KBM-7 (cell line): ENCODE data around the gene SLC29A3.
"Not testable (repeated sequence)": the region's sequence is repeated elsewhere in the genome, so short reads cannot be mapped to it uniquely, and the experiment has no call there.

Experiments used
- DNase-seq: peaks from one replicate; pipeline ENCODE4 v3.0.0-alpha.2; 2015
- in situ Hi-C: fragments of 300-500 bp; cut with MboI; formaldehyde crosslinking; loops from 2 replicates; pipeline ENCODE4 v1.14.3; 2020; ENCODE audit warnings: low sequenced_read_pairs, low pct_unique_long_range_greater_than_20kb, mixed read lengths

SLC29A3 gene

DNA sequence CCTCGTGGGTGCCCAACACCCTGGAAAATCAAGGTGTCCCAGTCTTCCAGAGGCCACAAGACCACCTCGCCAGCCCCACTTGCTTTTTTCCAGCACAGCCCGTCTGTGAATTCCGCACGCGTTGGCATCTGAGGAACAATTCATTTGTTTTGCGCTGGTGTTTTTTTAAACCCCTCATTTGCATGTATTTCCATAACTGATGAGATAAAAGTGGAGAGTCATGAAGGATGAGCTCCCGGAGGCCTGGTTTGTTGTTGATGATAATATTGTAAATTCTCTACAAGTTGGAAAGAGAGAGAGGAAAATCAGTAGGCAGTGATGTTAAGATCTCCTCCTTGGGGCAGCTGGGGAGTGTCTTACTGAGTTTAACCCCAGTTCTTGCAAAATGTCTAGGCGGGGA lies 34.6 kb downstream of the SLC29A3 start:
- DNase-seq, result no peak
- in situ Hi-C loops, result no loop called here

DNA sequence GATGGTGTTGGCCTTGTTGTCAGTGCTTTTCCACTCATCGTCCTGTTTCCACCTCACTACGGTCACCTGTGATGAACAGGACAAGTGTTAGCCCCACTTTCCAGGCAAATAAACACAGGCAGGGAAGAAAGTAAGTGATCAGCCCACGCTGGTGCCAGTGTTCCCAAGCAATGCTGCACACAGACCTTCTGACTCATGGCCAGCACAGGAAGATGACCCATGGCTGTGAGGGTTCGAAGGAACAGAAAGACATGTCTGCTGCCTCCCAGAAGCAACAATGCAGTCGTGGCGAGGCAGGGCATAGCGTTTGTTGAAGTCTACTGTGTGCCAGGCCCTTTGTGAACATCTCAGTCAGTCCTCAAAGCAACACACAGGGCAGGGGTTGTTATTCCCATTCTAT lies 35.7 kb downstream of the SLC29A3 start:
- in situ Hi-C loops, result no loop called here
- DNase-seq, result no peak

DNA sequence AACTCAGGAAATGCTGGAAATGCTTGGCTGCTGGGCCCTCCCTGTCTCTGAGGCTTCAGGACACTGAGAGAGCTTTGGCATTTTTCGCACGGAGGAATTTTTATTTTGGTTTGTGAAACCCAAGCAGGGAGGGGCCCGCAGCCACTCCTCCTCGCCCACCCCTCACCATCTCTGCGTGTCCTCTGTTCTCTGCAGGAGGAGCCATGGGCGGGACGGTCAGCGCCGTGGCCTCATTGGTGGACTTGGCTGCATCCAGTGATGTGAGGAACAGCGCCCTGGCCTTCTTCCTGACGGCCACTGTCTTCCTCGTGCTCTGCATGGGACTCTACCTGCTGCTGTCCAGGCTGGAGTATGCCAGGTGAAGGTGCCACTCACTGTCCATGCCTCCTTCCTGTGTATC lies 36.8 kb downstream of the SLC29A3 start:
- in situ Hi-C loops, result no loop called here
- DNase-seq, result no peak

DNA sequence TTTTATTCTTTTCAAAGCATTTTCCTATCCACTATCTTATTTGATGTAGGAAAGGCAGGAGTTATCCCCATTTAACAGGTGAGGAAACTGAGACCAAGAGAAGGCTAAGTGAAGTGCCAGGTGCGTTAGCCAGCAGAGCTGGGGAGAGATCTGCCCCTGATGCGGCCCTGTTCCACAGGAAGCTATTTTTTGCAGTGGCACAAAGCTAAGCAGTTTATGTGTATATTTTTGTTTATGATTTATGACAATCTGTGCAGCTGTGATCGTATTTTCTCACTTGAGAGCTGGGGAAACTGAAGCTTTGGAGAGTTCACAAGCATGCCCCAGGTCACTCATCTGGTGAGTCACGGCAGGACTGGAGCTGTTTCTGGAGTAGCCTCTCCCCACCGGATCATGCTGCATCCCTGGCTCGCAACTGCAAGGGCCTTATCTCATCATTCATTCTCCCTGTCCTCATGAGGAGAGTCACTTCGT lies 38.8 kb downstream of the SLC29A3 start:
- in situ Hi-C loops, result no loop called here

DNA sequence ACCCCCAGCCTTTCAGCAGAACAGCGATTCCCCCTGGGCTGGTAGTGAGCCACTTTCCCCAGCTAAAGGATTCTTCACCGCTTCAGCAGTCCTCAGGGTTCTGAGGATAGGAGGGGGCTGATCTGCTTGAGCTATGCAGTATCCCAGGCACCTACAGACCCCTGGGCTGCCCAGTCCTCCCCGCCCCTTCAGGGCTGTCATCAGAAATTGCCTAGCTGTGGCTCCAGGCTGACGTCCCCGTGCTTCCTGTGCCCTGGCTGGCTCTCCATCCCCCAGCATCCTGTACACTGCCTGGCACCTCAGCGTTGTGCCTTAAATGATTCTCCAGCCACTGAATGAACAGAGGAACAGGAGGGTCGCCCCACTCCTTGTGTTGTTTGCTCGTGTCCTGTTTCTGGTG lies 39.2 kb downstream of the SLC29A3 start:
- no peak for DNase-seq
- in situ Hi-C loops, result no loop called here

More for the DNA sequence above, 38.8 kb downstream of the SLC29A3 start:
- no peak for DNase-seq

DNA sequence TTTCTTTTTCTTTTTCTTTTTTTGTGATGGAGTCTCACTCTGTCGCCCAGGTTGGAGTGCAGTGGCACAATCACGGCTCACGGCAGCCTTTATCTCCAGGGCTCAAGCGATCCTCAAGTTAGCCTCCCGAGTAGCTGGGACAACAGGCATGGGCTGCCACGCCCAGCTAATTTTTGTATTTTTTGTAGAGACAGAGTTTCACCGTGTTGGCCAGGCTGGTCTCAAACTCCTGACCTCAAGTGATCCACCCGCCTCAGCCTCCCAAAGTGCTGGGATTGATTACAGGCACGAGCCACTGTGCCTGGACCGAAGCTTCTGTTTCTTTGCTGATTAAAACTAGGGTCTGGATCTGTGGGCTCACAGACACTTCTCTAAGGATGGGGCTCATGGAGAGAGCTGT lies 39.8 kb downstream of the SLC29A3 start:
- DNase-seq, in situ Hi-C loops: not testable (repeated sequence)

DNA sequence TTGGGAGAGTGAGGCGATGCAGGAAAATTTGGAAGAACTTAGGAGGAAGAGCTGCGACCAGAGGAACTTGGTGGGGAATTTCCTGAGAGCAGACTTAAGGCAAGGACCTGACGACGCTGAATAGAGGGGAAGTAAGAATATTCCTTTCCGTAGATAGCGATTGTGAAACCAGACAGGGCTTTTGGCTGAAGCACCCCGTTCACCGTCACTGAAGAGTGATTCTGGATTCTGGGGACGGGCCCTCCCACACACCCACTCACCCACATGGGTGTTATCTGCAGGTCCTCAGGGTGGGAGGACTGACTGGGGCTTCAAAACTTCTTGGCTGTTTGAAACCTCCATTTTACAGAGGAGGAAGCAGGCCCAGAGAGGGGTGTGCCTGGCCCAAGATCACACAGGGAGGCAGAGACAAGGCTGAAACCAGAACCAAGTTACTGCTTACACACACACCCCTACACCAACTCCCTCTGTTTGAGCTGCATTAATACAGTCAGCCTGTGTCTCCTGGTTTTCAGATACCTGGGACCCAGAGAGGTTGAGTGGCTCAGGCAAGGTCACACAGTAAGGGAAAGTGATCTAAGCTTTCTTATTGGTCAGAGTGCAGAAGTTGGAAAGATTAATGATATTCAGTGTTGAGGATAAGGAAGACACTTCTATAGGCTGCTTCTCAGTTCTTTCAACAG lies 40.4 kb downstream of the SLC29A3 start:
- DNase-seq, result peak; percentile 48
- in situ Hi-C loops, result no loop called here

DNA sequence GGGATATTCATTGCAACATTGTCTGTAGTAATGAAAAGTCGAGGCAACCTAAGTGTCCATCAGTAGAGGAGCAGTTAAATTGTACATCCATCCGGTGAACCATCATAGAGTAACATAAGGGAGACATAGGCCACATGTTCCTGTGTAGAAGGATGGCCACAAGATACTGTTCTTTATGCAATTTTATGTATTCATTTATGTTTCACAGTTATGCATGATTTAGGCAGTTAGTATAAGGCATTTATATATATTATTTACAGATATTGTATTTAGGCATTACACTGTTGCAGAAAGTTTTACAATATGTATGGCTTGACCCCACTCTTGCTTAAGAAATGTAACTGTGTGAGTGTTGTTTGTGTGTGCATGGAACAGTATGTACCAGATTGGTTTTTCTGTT lies 41.7 kb downstream of the SLC29A3 start:
- DNase-seq, result no peak
- in situ Hi-C loops, result no loop called here

DNA sequence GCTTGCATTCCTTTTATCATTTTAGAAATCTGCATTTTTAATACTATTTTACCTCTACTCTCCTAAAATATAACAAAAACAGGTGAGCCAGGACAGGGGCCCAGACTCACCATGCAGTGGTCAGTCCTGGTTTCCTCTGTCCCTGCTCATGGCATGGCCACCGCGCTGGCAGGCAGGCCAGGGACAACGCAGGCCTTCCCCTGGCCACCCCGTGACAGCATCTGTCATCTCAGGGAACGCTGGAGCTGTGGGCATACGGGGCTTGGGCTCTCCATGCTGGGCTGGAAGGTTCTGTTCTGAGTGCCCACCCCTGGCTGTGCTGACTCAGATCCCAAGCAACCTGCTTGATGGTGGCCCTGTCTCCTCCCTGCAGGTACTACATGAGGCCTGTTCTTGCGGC lies 42.5 kb downstream of the SLC29A3 start:
- DNase-seq, result no peak
- in situ Hi-C loops, result no loop called here

DNA sequence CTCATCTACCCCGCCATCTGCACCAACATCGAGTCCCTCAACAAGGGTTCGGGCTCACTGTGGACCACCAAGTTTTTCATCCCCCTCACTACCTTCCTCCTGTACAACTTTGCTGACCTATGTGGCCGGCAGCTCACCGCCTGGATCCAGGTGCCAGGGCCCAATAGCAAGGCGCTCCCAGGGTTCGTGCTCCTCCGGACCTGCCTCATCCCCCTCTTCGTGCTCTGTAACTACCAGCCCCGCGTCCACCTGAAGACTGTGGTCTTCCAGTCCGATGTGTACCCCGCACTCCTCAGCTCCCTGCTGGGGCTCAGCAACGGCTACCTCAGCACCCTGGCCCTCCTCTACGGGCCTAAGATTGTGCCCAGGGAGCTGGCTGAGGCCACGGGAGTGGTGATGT lies 43.1 kb downstream of the SLC29A3 start:
- DNase-seq, result no peak
- in situ Hi-C loops, result no loop called here

DNA sequence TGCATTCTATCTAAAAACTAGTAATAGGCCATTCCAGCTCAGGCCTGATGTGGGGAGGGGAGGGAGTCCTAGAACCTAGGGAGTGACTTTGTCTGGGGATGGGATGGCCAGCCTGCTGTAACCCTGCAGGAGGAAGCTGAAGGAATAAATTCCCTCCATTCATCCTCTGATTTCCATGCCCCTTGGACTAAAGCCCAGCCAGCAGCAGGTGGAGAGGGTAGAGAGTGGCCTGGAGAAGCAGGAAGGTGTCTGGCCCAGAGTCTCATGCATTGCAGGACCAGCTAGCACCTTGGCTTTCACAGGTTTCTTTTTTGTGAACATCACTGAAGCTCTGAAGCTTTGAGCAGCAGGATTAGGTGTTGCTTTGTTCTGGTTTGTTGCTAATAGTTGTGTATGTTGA lies 44.9 kb downstream of the SLC29A3 start:
- in situ Hi-C loops, result no loop called here

DNA sequence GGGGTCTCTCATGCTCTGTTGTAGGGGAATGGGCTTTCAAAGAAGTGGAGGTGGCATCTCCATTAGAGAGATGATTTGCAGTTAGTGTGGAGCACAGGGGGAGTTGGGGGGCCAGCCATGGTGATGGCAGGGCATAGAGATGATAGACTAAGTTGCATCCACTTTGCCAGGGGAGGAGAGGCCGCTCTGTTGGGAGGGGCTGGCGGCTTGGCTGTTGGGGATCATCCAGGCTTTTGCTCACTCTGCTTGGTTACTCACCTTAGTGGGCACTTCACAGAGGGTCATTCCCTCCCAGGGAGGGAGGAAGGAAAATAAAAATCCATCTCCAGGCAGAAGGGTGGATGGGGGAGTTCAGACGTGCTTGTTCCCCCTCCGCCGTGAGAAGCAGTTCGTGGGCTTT lies 46.3 kb downstream of the SLC29A3 start:
- in situ Hi-C loops, result no loop called here

More for the DNA sequence above, 44.9 kb downstream of the SLC29A3 start:
- DNase-seq, result no peak

DNA sequence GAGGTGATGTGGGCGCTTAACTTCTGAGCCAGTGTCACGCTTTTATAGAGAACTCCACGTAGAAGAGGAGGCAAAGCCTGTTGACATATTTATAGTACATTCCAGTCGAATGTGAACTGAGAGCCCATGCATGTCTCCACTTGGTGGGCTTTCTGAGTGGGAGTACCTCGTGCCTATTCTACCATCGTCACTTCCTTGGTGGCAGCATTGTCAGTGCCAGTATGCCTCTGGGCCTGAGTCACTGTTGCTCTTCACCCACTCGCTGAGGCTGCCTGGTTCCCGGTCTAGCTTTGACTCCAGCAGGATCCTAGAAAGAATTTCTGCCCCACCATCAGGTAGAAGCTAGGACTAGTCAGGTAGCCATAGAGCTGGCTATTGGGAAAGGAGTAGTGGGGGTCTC lies 47.6 kb downstream of the SLC29A3 start:
- in situ Hi-C loops, result no loop called here
- no peak for DNase-seq

More for the DNA sequence above, 46.3 kb downstream of the SLC29A3 start:
- no peak for DNase-seq

DNA sequence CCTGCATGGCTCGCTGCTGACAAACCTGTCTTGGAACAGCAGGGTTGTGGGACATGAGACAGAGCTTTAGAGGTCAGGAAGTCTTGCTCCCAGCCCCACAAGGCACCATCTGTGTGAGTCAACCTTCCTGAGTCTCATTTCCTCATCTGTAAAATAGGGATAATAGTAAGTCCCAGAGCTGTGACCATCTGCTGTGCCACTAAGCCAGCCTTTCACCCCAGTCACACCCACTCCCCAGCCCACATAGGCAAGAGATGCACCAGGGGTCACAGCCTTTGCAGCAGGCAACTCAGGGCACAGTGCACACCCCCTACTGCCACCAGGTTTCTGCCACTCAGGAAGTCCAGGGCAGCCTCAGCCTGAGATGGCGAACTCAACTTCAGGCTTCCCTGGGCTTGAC lies 48.2 kb downstream of the SLC29A3 start:
- no peak for DNase-seq
- in situ Hi-C loops, result no loop called here

DNA sequence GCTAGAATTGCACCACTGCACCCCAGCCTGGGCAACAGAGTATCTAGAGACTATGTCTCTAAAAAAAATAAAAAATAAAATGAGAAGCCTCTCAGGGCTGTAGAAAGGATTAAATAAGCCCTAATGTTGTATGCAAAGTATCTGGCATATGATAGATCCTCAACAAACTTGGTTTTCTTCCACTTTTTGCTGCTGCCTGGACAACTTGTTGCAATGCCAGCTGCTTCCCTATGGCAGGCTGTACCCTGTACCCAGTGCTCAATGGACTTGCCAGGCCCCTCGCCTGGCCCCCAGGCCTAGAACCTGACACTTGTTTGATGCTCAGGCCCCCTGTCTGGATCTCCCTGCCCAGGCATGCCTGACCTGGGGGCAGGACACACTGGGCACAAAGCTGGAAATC lies 49.1 kb downstream of the SLC29A3 start:
- in situ Hi-C loops, result no loop called here
- no peak for DNase-seq

DNA sequence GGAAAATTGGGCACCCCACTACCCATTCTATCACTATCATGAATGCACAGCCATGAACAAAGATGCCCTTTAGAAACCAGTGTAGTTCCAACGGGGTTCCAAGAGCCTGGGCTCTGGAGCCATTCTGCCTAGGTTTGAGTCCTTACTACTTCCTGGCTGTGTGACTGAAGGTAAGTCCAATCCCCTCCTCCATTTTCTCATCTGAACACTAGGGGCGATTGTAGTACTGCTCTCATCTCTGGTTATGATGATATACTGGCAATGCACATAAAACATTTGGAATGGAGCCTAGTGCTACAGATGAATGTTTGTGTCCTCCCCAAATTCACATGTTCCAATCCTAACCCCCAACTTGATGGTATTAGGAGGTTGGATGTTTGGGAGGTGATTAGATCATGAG lies 49.6 kb downstream of the SLC29A3 start:
- in situ Hi-C loops, result no loop called here
- no peak for DNase-seq

DNA sequence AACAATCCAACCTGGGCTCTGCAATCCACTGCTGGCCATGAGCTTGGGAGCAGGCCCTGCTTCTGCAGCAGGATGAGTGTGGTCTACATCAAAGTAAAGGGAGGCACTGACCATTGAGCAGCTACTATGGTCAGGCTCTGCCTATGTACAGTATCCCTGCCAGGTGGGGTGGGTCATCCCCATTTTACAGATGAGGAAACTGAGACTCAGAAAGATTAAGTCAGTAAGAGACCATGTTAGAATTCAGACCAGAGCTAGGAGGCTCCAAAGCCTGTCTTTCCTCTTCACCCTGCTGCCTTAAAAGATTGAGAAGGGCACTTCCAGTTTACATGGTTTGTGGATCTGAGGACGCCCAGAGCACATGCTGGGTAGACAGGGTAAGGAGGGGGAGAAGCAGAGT lies 50.5 kb downstream of the SLC29A3 start:
- in situ Hi-C loops, result loop anchor here (10.0 kb wide), 1 partner anchor 45 kb away; no protein-coding TSS in a partner anchor
- no peak for DNase-seq

DNA sequence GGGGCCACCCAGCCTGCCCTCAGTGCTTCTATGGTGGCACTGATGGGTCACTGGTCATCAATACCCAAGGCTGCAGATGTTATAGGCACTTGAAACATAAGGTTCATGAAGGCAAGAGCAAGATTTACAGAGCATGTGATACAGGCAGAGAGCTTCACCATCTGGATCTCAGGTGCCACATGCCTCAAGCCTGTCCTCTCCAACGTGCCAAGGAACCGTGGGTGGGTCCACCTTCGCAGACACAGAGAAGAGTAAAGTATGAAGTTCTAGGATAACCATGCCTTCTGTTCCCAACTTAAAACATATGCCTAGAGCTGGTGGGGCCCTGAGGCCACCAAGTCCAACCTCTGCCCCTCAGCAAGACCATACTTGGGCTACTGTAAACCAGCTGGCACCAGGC lies 51.0 kb downstream of the SLC29A3 start:
- no peak for DNase-seq
- in situ Hi-C loops, result loop anchor here (10.0 kb wide), 1 partner anchor 45 kb away; no protein-coding TSS in a partner anchor

DNA sequence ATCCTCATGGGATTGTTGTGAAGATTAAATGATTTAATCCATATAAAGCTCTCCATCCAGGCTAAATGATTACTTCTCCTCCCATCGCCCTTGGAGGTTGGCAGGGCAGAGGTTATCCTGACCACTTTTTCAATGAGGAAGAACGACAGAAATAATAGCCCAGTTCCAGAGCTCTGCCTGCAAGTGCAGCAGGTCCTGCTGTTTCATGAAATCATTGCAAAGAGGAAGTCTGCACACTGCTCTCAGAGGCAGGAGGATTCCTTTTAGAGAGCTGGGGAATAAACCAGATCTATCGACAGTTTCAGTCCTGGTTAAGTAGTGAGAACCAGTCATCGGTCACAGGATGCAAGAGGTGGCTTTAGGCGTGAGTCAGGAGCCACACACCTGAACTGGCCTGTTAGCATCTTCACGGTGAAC lies 52.7 kb downstream of the SLC29A3 start:
- peak; percentile 71 for DNase-seq
- in situ Hi-C loops, result loop anchor here (10.0 kb wide), 1 partner anchor 47 kb away; no protein-coding TSS in a partner anchor

DNA sequence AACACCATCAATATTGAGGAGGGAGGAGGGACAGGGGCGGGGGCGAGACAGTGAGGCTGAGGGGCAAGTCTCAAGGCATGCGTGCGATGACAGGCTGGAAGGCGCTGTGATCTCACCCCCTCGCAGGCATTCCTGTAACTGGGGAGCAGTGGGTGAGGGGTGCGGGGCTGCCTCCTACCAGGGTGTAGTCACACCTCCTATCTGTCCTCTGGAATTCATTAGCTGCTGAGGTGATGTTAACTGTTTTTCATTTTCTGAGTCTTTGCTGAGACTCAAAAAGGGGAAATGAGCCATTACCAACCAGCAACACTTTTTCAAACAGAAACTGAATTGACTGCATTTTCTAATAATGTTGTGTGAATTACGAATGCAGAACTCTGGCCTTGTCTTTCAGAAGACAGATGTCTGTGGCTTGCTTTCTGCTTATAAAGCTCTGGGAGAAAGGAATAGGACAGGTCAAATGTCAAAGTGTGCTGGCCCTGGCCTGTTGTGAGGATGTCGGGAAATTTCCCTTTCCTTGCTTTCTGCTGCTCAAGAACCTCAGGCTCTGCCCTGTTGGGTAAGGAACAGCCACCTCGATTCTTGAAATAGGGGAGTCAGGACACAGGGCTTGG lies 53.9 kb downstream of the SLC29A3 start:
- in situ Hi-C loops, result loop anchor here (10.0 kb wide), 1 partner anchor 48 kb away; no protein-coding TSS in a partner anchor

More for the DNA sequence above, 53.9 kb downstream of the SLC29A3 start:
- no peak for DNase-seq
